ENCODE data around the gene RNF144A. TPM values are rescaled to one million over a fixed set of nuclear protein-coding genes. Genes with fewer than 3 reads are reported as not detected.

RNF144A gene
- total RNA-seq, 1 donor: 4.3 TPM

GRCh38 chr2:7043690-7044089 is 126.5 kb downstream of the RNF144A start:
- H3K4me3 ChIP-seq (ENCODE audit: low read depth, low read length): no peak overlapping the region
- TF ChIP-seq CTCF (IDR thresholded peaks at IDR 0.05; ENCODE audit: insufficient read depth, low read depth, low read length): no peak
- DNase-seq (ENCODE audit: low read depth): no peak

GRCh38 chr2:7044253-7045250 is 127.3 kb downstream of the RNF144A start:
- peak; percentile 51 for DNase-seq (ENCODE audit: low read depth)
- no peak overlapping the region for H3K4me3 ChIP-seq (ENCODE audit: low read depth, low read length)
- peak; percentile 91 for TF ChIP-seq CTCF (IDR thresholded peaks at IDR 0.05; ENCODE audit: insufficient read depth, low read depth, low read length)

- TF ChIP-seq CTCF (IDR thresholded peaks at IDR 0.05; ENCODE audit: insufficient read depth, low read depth, low read length): no peak
- no peak for DNase-seq (ENCODE audit: low read depth)
- H3K4me3 ChIP-seq (ENCODE audit: low read depth, low read length): no peak overlapping the region
Measured at GRCh38 chr2:7045601-7046590, 128.7 kb downstream of the RNF144A start.

- DNase-seq (ENCODE audit: low read depth): no peak
- no peak for TF ChIP-seq CTCF (IDR thresholded peaks at IDR 0.05; ENCODE audit: insufficient read depth, low read depth, low read length)
- H3K4me3 ChIP-seq (ENCODE audit: low read depth, low read length): no peak overlapping the region
Measured at GRCh38 chr2:7047661-7048060, 130.4 kb downstream of the RNF144A start.

GRCh38 chr2:7048762-7049294 is 131.6 kb downstream of the RNF144A start:
- H3K4me3 ChIP-seq (ENCODE audit: low read depth, low read length): no peak overlapping the region
- TF ChIP-seq CTCF (IDR thresholded peaks at IDR 0.05; ENCODE audit: insufficient read depth, low read depth, low read length): no peak
- DNase-seq (ENCODE audit: low read depth): no peak

GRCh38 chr2:7052404-7052803 is 135.2 kb downstream of the RNF144A start:
- no peak for DNase-seq (ENCODE audit: low read depth)
- TF ChIP-seq CTCF (IDR thresholded peaks at IDR 0.05; ENCODE audit: insufficient read depth, low read depth, low read length): no peak
- H3K4me3 ChIP-seq (ENCODE audit: low read depth, low read length): no peak overlapping the region

All from fibroblast of villous mesenchyme (primary cell).